Naive thymus-derived CD4-positive, alpha-beta T cell (primary cell): ENCODE results near the gene ANKRD44. TPM values are rescaled to one million over a fixed set of nuclear protein-coding genes. Genes with fewer than 3 reads are reported as not detected.

Source experiments
- ATAC-seq: fragments of 150-1000 bp; cut with Tn5 transposase; 2 replicates; pipeline ENCODE4 v1.10.0; 2021; ENCODE audit warnings: mild to moderate bottlenecking, moderate library complexity
- CTCF ChIA-PET: fragments of 350-600 bp; sonication (Branson Sonifier 250); formaldehyde crosslinking; loops from one replicate; lab custom pipeline; 2021; ENCODE audit warnings: antibody characterized with exemption; lab: Charles Lee
- POLR2A ChIA-PET: fragments of 350-600 bp; sonication (Branson Sonifier 250); formaldehyde crosslinking; loops from one replicate; lab custom pipeline; 2021; ENCODE audit warnings: antibody characterized with exemption, inconsistent platforms; lab: Charles Lee
- DNase-seq, 9 donors: peaks; one replicate each; pipeline versions ENCODE4 v3.0.0 to v3.0.0-alpha.2; 2020 to 2022; ENCODE audit warnings: mixed read lengths in 1 of 9
- H3K27ac ChIP-seq: one replicate; pipeline ENCODE4 v1.7.0; 2013; ENCODE audit warnings: mild to moderate bottlenecking, low read depth, low read length, moderate library complexity
- H3K27me3 ChIP-seq, 2 donors: one replicate each; pipeline ENCODE4 v1.7.0; 2013; ENCODE audit warnings: low read length in 2 of 2, mild to moderate bottlenecking in 2 of 2, moderate library complexity in 2 of 2; ENCODE audit not compliant: control insufficient read depth in 2 of 2, insufficient read depth in 2 of 2
- H3K36me3 ChIP-seq, 3 experiments: 1 replicate in 2 of 3; 2 replicates in 1 of 3; pipeline ENCODE4 v1.7.0; 2013; ENCODE audit warnings: low read length in 3 of 3, mild to moderate bottlenecking in 3 of 3, moderate library complexity in 1 of 3; ENCODE audit not compliant: insufficient read depth in 3 of 3, control insufficient read depth in 2 of 3
- H3K4me1 ChIP-seq, 2 donors: one replicate each; pipeline ENCODE4 v1.7.0; 2013; ENCODE audit warnings: low read length in 2 of 2, mild to moderate bottlenecking in 2 of 2, moderate library complexity in 1 of 2; ENCODE audit not compliant: control insufficient read depth in 2 of 2, insufficient read depth in 2 of 2
- H3K4me3 ChIP-seq: 2 replicates; pipeline ENCODE4 v1.7.0; 2013; ENCODE audit warnings: mild to moderate bottlenecking, low read length
- H3K9me3 ChIP-seq, 3 experiments: 1 replicate in 2 of 3; 2 replicates in 1 of 3; pipeline ENCODE4 v1.7.0; 2013; ENCODE audit warnings: low read length in 3 of 3; ENCODE audit not compliant: control insufficient read depth in 2 of 3
- H3K27ac Mint-ChIP-seq, 9 donors: one replicate each; pipeline ENCODE4 v1.8.0; 2020 to 2022; ENCODE audit warnings: mixed read lengths in 9 of 9, mild to moderate bottlenecking in 8 of 9, moderate library complexity in 5 of 9, inconsistent platforms in 2 of 9
- H3K27me3 Mint-ChIP-seq, 5 donors: one replicate each; pipeline ENCODE4 v1.8.0; 2021 to 2022; ENCODE audit warnings: mixed read lengths in 5 of 5, mild to moderate bottlenecking in 1 of 5
- H3K36me3 Mint-ChIP-seq, 5 donors: one replicate each; pipeline ENCODE4 v1.8.0; 2020 to 2022; ENCODE audit warnings: mixed read lengths in 5 of 5, mild to moderate bottlenecking in 3 of 5, inconsistent platforms in 1 of 5
- H3K4me1 Mint-ChIP-seq, 7 donors: one replicate each; pipeline ENCODE4 v1.8.0; 2020 to 2022; ENCODE audit warnings: mixed read lengths in 7 of 7, mild to moderate bottlenecking in 3 of 7, inconsistent platforms in 1 of 7
- H3K4me3 Mint-ChIP-seq, 10 donors: one replicate each; pipeline ENCODE4 v1.8.0; 2020 to 2022; ENCODE audit warnings: mild to moderate bottlenecking in 10 of 10, mixed read lengths in 10 of 10, moderate library complexity in 6 of 10, inconsistent platforms in 2 of 10
- H3K9me3 Mint-ChIP-seq, 11 donors: one replicate each; pipeline ENCODE4 v1.8.0; 2020 to 2022; ENCODE audit warnings: mixed read lengths in 11 of 11, mild to moderate bottlenecking in 4 of 11, inconsistent platforms in 1 of 11, moderate library complexity in 1 of 11
- intact Hi-C, 2 donors: fragments of 100-400 bp; cut with micrococcal nuclease; formaldehyde crosslinking; loops; one replicate each; pipeline ENCODE4 v1.15.1; 2023
- polyA plus RNA-seq, 2 donors: library from polyadenylated mRNA; unstranded; fragments of 300-500 nt; fragmentation: Illumina TruSeq; gene quantifications; one replicate each; pipeline ENCODE4 v1.2.3, GENCODE V29; 2021
- total RNA-seq, 6 experiments: library from RNA in 5 of 6; stranded (reverse) in 5 of 6; gene quantifications; 1 replicate in 5 of 6; 2 replicates in 1 of 6; pipeline ENCODE4 v1.2.3 and lab custom pipeline; 2021 to 2026

The ANKRD44 gene
- total and polyA plus RNA-seq, 7 experiments from 2014 or later, result 88.6 to 296 (median 235) TPM

- ATAC-seq (peak; percentile 78), DNase-seq (peak in 7 of 9 donors; percentile 59 to 75 (median 72))
- CTCF ChIA-PET, result interaction anchor here (0.7 to 3.8 kb wide), 28 partner anchors 8 to 185 kb away, joined by 3 to 76 read pairs (median 4); partner anchors contain the start of gene ANKRD44
- Mint-ChIP-seq H3K27me3 (no peaks in the 10 kb centered on the region), H3K27ac (peak overlapping the region; percentile 74 to 91 (median 79)), H3K36me3 (peaks cover 0 to 14% (median 6%) of the 10 kb centered on the region in 5 donors), H3K4me1 (peaks cover 49 to 95% (median 90%) of the 10 kb centered on the region in 7 donors), H3K9me3 (no peaks in the 10 kb centered on the region), H3K4me3 (peak overlapping the region in 9 of 10 donors; percentile 12 to 78 (median 51))
- Histone ChIP-seq H3K4me1 (peaks cover 56 to 72% of the 10 kb centered on the region in 2 donors), H3K9me3 (no peaks in the 10 kb centered on the region), H3K27me3 (no peaks in the 10 kb centered on the region), H3K36me3 (peaks cover 0 to 5% (median 0%) of the 10 kb centered on the region in 3 experiments), H3K4me3 (no peak overlapping the region), H3K27ac (peak overlapping the region; percentile 65)
- intact Hi-C loops, result loop anchor here (1.0 to 10.0 kb wide), 13 partner anchors 8 to 1017 kb away; partner anchors contain the start of genes ANKRD44 (in 2 of the 2) and STK17B (in 2 of the 2)
- POLR2A ChIA-PET, result interaction anchor here (0.6 to 3.6 kb wide), 15 partner anchors 18 to 244 kb away, joined by 3 to 50 read pairs (median 5); partner anchors contain the start of genes ANKRD44 and SF3B1
Observed at GRCh38 chr2:197191177-197191939, 119.2 kb downstream of the ANKRD44 start.

DNA sequence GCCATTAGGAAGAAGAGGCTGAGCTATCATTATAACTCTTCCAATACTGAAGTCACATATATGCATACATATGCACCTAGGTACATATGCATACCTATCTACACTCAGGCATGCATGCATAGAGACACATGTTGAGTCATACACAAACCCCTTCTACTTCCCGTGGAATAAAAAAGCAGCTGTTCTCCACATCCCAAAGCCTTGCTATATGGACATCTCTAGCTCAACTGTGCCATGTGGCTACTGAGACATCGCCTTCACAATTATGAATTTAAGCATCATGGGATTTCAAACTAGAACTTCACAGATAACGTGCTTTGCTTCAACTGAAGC is 120.5 kb downstream of the ANKRD44 start:
- H3K4me1 Mint-ChIP-seq, result peaks cover 43 to 95% (median 90%) of the 10 kb centered on the region in 7 donors
- H3K4me3 ChIP-seq, result no peak overlapping the region
- POLR2A ChIA-PET, result interaction anchor here (0.6 to 3.6 kb wide), 10 partner anchors 9 to 245 kb away, joined by 3 to 50 read pairs (median 4); partner anchors contain the start of genes ANKRD44 and SF3B1
- no peak overlapping the region for H3K27ac ChIP-seq
- intact Hi-C loops, result loop anchor here (2.0 to 10.0 kb wide), 5 partner anchors 17 to 1015 kb away; partner anchors contain the start of gene STK17B (in 2 of the 2)
- H3K27me3 Mint-ChIP-seq, result no peaks in the 10 kb centered on the region
- peaks cover 7 to 17% (median 8%) of the 10 kb centered on the region in 3 experiments for H3K36me3 ChIP-seq
- H3K9me3 Mint-ChIP-seq, result no peaks in the 10 kb centered on the region
- H3K4me1 ChIP-seq, result peaks cover 43 to 67% of the 10 kb centered on the region in 2 donors
- CTCF ChIA-PET, result interaction anchor here (0.5 to 3.8 kb wide), 13 partner anchors 10 to 208 kb away, joined by 3 to 76 read pairs (median 5); partner anchors contain the start of gene ANKRD44
- H3K36me3 Mint-ChIP-seq, result peaks cover 10 to 22% (median 13%) of the 10 kb centered on the region in 5 donors
- DNase-seq (no peak), ATAC-seq (no peak)
- H3K9me3 ChIP-seq, result no peaks in the 10 kb centered on the region
- H3K27me3 ChIP-seq, result no peaks in the 10 kb centered on the region
- H3K4me3 Mint-ChIP-seq, result no peak overlapping the region
- H3K27ac Mint-ChIP-seq, result peak overlapping the region in 4 of 9 donors; percentile 21 to 75 (median 58)

- Mint-ChIP-seq H3K27ac (peak overlapping the region in 8 of 9 donors; percentile 10 to 84 (median 58)), H3K9me3 (no peaks in the 10 kb centered on the region), H3K4me1 (peaks cover 44 to 95% (median 88%) of the 10 kb centered on the region in 7 donors), H3K27me3 (no peaks in the 10 kb centered on the region), H3K4me3 (peak overlapping the region in 6 of 10 donors; percentile 3 to 47 (median 34)), H3K36me3 (peaks cover 10 to 21% (median 16%) of the 10 kb centered on the region in 5 donors)
- ChIA-PET CTCF (interaction anchor here (0.5 to 3.8 kb wide), 12 partner anchors 10 to 207 kb away, joined by 3 to 76 read pairs (median 7); partner anchors contain the start of gene ANKRD44), POLR2A (interaction anchor here (0.6 to 3.6 kb wide), 9 partner anchors 9 to 245 kb away, joined by 3 to 50 read pairs (median 4); partner anchors contain the start of genes ANKRD44 and SF3B1)
- intact Hi-C loops, result loop anchor here (2.0 to 10.0 kb wide), 5 partner anchors 17 to 1015 kb away; partner anchors contain the start of gene STK17B (in 2 of the 2)
- Histone ChIP-seq H3K9me3 (no peaks in the 10 kb centered on the region), H3K4me3 (no peak overlapping the region), H3K27ac (no peak overlapping the region), H3K36me3 (peaks cover 7 to 22% (median 13%) of the 10 kb centered on the region in 3 experiments), H3K27me3 (no peaks in the 10 kb centered on the region), H3K4me1 (peaks cover 38 to 63% of the 10 kb centered on the region in 2 donors)
- ATAC-seq (no peak), DNase-seq (no peak)
Observed at GRCh38 chr2:197189426-197190099, 121.0 kb downstream of the ANKRD44 start.

DNA sequence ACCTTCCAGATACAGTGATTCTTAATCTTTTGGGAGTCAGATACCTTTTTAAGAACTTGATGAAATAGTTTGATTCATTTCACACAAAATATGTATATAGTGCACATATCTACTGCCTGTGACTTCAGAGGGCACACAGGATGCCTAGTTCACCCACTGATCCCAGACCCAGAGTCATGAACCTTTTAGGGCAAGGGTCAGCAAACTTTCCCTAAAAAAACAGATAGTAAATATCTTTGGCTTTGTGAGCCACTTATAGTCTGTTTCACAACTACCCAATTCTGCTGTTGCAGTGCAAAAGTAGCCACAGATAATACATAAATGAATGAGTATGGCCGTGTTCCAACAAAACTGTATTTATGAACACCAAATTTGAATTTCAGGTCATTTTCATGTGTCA is 124.9 kb downstream of the ANKRD44 start:
- Mint-ChIP-seq H3K4me1 (peaks cover 63 to 99% (median 93%) of the 10 kb centered on the region in 7 donors), H3K4me3 (peak overlapping the region in 2 of 10 donors; percentile 10 to 16), H3K27ac (peak overlapping the region in 6 of 9 donors; percentile 6 to 78 (median 66)), H3K9me3 (peaks cover 0 to 2% (median 0%) of the 10 kb centered on the region in 11 donors), H3K27me3 (no peaks in the 10 kb centered on the region), H3K36me3 (peaks cover 15 to 52% (median 34%) of the 10 kb centered on the region in 5 donors)
- no peak for DNase-seq
- H3K27ac ChIP-seq, result no peak overlapping the region
- no peaks in the 10 kb centered on the region for H3K27me3 ChIP-seq
- no peak for ATAC-seq
- intact Hi-C loops, result no loop called here
- no peak overlapping the region for H3K4me3 ChIP-seq
- H3K9me3 ChIP-seq, result no peaks in the 10 kb centered on the region
- ChIA-PET CTCF (no interaction called here), POLR2A (no interaction called here)
- H3K4me1 ChIP-seq, result peaks cover 25 to 52% of the 10 kb centered on the region in 2 donors
- peaks cover 14 to 39% (median 15%) of the 10 kb centered on the region in 3 experiments for H3K36me3 ChIP-seq

GRCh38 chr2:197184959-197185586 is 125.5 kb downstream of the ANKRD44 start:
- Mint-ChIP-seq H3K27me3 (no peaks in the 10 kb centered on the region), H3K27ac (peak overlapping the region in 5 of 9 donors; percentile 6 to 78 (median 75)), H3K4me3 (peak overlapping the region in 1 of 10 donors; percentile 10), H3K9me3 (peaks cover 0 to 2% (median 0%) of the 10 kb centered on the region in 11 donors), H3K36me3 (peaks cover 15 to 56% (median 39%) of the 10 kb centered on the region in 5 donors), H3K4me1 (peaks cover 64 to 99% (median 95%) of the 10 kb centered on the region in 7 donors)
- ChIA-PET CTCF (interaction anchor here (1.2 kb wide), 1 partner anchor 71 kb away, joined by 8 read pairs; no protein-coding TSS in a partner anchor), POLR2A (interaction anchor here (1.0 to 1.2 kb wide), 2 partner anchors 45 to 112 kb away, joined by 3 read pairs; no protein-coding TSS in a partner anchor)
- no peak overlapping the region for H3K27ac ChIP-seq
- H3K9me3 ChIP-seq, result no peaks in the 10 kb centered on the region
- peak; percentile 38 for ATAC-seq
- H3K4me1 ChIP-seq, result peaks cover 20 to 51% of the 10 kb centered on the region in 2 donors
- no peaks in the 10 kb centered on the region for H3K27me3 ChIP-seq
- DNase-seq, result no peak
- no peak overlapping the region for H3K4me3 ChIP-seq
- intact Hi-C loops, result no loop called here
- H3K36me3 ChIP-seq, result peaks cover 15 to 45% (median 16%) of the 10 kb centered on the region in 3 experiments
